H9 (cell line): ENCODE data around the gene GAREM1. TPM values are rescaled to one million over a fixed set of nuclear protein-coding genes. Genes with fewer than 3 reads are reported as not detected.

ENCODE experiments used
- DNase-seq: peaks from one replicate; pipeline ENCODE4 v3.0.0-alpha.2; 2017
- H2AFZ ChIP-seq: one replicate; pipeline ENCODE4 v1.6.1; 2013; ENCODE audit warnings: mild to moderate bottlenecking, low read length, control low read depth, moderate library complexity
- H2AK5ac ChIP-seq: 2 replicates; pipeline ENCODE4 v1.6.1; 2013; ENCODE audit warnings: low read length, control low read depth, mixed read lengths; ENCODE audit not compliant: insufficient read length
- H2BK120ac ChIP-seq: one replicate; pipeline ENCODE4 v1.6.1; 2013; ENCODE audit warnings: low read depth, mild to moderate bottlenecking, low read length, control low read depth, inconsistent platforms; ENCODE audit not compliant: poor library complexity, severe bottlenecking
- H2BK12ac ChIP-seq: 2 replicates; pipeline ENCODE4 v1.6.1; 2013; ENCODE audit warnings: low read length, control low read depth, mixed read lengths, low read depth; ENCODE audit not compliant: insufficient read length
- H2BK15ac ChIP-seq: 2 replicates; pipeline ENCODE4 v1.6.1; 2013; ENCODE audit warnings: low read depth, low read length, control low read depth
- H2BK20ac ChIP-seq: one replicate; pipeline ENCODE4 v1.6.1; 2013; ENCODE audit warnings: low read depth, mild to moderate bottlenecking, low read length, control low read depth, inconsistent platforms; ENCODE audit not compliant: poor library complexity, severe bottlenecking
- H2BK5ac ChIP-seq: 2 replicates; pipeline ENCODE4 v1.6.1; 2013; ENCODE audit warnings: low read length, control low read depth, mixed read lengths; ENCODE audit not compliant: insufficient read length
- H3K14ac ChIP-seq: 2 replicates; pipeline ENCODE4 v1.6.1; 2013; ENCODE audit warnings: low read length, control low read depth; ENCODE audit not compliant: insufficient read depth
- H3K18ac ChIP-seq: 2 replicates; pipeline ENCODE4 v1.6.1; 2013; ENCODE audit warnings: low read depth, mild to moderate bottlenecking, mixed read lengths, low read length, control low read depth; ENCODE audit not compliant: insufficient read length
- H3K23ac ChIP-seq: 2 replicates; pipeline ENCODE4 v1.6.1; 2013; ENCODE audit warnings: low read length, control low read depth, mixed read lengths, low read depth; ENCODE audit not compliant: insufficient read length
- H3K23me2 ChIP-seq: 2 replicates; pipeline ENCODE4 v1.6.1; 2013; ENCODE audit warnings: low read depth, mild to moderate bottlenecking, mixed read lengths, low read length, control low read depth; ENCODE audit not compliant: insufficient read length, poor library complexity, severe bottlenecking
- H3K27ac ChIP-seq: 2 replicates; pipeline ENCODE4 v1.5.1; 2013; ENCODE audit warnings: low read length, control low read depth, mixed read lengths, low read depth; ENCODE audit not compliant: insufficient read length
- H3K27me3 ChIP-seq: 2 replicates; pipeline ENCODE4 v1.6.1; 2013; ENCODE audit warnings: low read length, control low read depth, inconsistent platforms; ENCODE audit not compliant: insufficient read depth
- H3K4ac ChIP-seq: 2 replicates; pipeline ENCODE4 v1.6.1; 2013; ENCODE audit warnings: low read depth, mild to moderate bottlenecking, control low read depth, inconsistent platforms, low read length, moderate library complexity
- H3K4me1 ChIP-seq: 2 replicates; pipeline ENCODE4 v1.6.1; 2013; ENCODE audit warnings: low read length, control low read depth, inconsistent platforms; ENCODE audit not compliant: insufficient read depth
- H3K4me2 ChIP-seq: 2 replicates; pipeline ENCODE4 v1.6.1; 2013; ENCODE audit warnings: low read length, control low read depth, mixed read lengths; ENCODE audit not compliant: insufficient read length, insufficient read depth
- H3K56ac ChIP-seq: 2 replicates; pipeline ENCODE4 v1.6.1; 2013; ENCODE audit warnings: low read depth, mild to moderate bottlenecking, mixed read lengths, low read length, control low read depth; ENCODE audit not compliant: insufficient read length
- H3K79me1 ChIP-seq: 2 replicates; pipeline ENCODE4 v1.6.1; 2013; ENCODE audit warnings: low read depth, mild to moderate bottlenecking, moderate library complexity, low read length, control low read depth, inconsistent platforms; ENCODE audit not compliant: insufficient read depth, poor library complexity, severe bottlenecking
- H3K79me2 ChIP-seq: 2 replicates; pipeline ENCODE4 v1.6.1; 2013; ENCODE audit warnings: low read length, control low read depth, inconsistent platforms; ENCODE audit not compliant: insufficient read depth
- H3K9ac ChIP-seq: 2 replicates; pipeline ENCODE4 v1.6.1; 2013; ENCODE audit warnings: low read length, control low read depth, mixed read lengths; ENCODE audit not compliant: insufficient read length; ENCODE audit errors: extremely low read depth
- H3K9me3 ChIP-seq: one replicate; pipeline ENCODE4 v1.6.1; 2013; ENCODE audit warnings: low read depth, low read length, inconsistent platforms; ENCODE audit not compliant: control insufficient read depth
- H3T11ph ChIP-seq: one replicate; pipeline ENCODE4 v1.6.1; 2013; ENCODE audit warnings: mild to moderate bottlenecking, low read length, control low read depth, inconsistent platforms
- H4K20me1 ChIP-seq: one replicate; pipeline ENCODE4 v1.6.1; 2013; ENCODE audit not compliant: control insufficient read depth, insufficient read length, insufficient read depth
- H4K5ac ChIP-seq: 2 replicates; pipeline ENCODE4 v1.6.1; 2013; ENCODE audit warnings: low read depth, mild to moderate bottlenecking, mixed read lengths, low read length, control low read depth; ENCODE audit not compliant: insufficient read length
- H4K8ac ChIP-seq: replicated peaks from 2 replicates; pipeline ENCODE4 v1.6.1; 2013; ENCODE audit warnings: low read length, control low read depth, mixed read lengths, low read depth; ENCODE audit not compliant: insufficient read length
- H4K91ac ChIP-seq: 2 replicates; pipeline ENCODE4 v1.6.1; 2013; ENCODE audit warnings: low read depth, mild to moderate bottlenecking, moderate library complexity, mixed read lengths, low read length, control low read depth; ENCODE audit not compliant: insufficient read length
- H3K27ac Mint-ChIP-seq, 3 experiments: 2 replicates in 2 of 3; 3 replicates in 1 of 3; pipeline ENCODE4 v1.8.0; 2020 to 2021; ENCODE audit warnings: mixed read lengths in 3 of 3, mild to moderate bottlenecking in 1 of 3, moderate library complexity in 1 of 3
- H3K27me3 Mint-ChIP-seq: 2 replicates; pipeline ENCODE4 v1.8.0; 2021; ENCODE audit warnings: low read depth, mild to moderate bottlenecking, moderate library complexity, mixed read lengths
- H3K36me3 Mint-ChIP-seq, 3 experiments: 2 replicates in 2 of 3; 3 replicates in 1 of 3; pipeline ENCODE4 v1.8.0; 2020 to 2021; ENCODE audit warnings: low read depth in 3 of 3, mixed read lengths in 3 of 3; ENCODE audit not compliant: insufficient read depth in 1 of 3
- H3K4me1 Mint-ChIP-seq, 2 experiments: 2 replicates each; pipeline ENCODE4 v1.8.0; 2020; ENCODE audit warnings: mixed read lengths in 2 of 2
- H3K4me3 Mint-ChIP-seq, 2 experiments: 2 replicates in 1 of 2; 3 replicates in 1 of 2; pipeline ENCODE4 v1.8.0; 2020 to 2021; ENCODE audit warnings: mild to moderate bottlenecking in 2 of 2, mixed read lengths in 2 of 2, moderate library complexity in 1 of 2
- H3K9me3 Mint-ChIP-seq, 2 experiments: 2 replicates in 1 of 2; 3 replicates in 1 of 2; pipeline ENCODE4 v1.8.0; 2020; ENCODE audit warnings: mild to moderate bottlenecking in 2 of 2, mixed read lengths in 2 of 2, moderate library complexity in 1 of 2
- whole genome bisulfite sequencing: extraction: QIAGEN DNeasy Blood & Tissue Kit; methylation state at CpG from one replicate; pipeline ENCODE4 v1.1.7; 2013; ENCODE audit warnings: missing lambda C conversion rate, low lambda C conversion rate, mixed read lengths; ENCODE audit not compliant: insufficient read length; ENCODE audit errors: extremely low coverage; 5-methylcytosine and 5-hydroxymethylcytosine counted together
- total RNA-seq: library from RNA; stranded (reverse); gene quantifications from 2 replicates; pipeline ENCODE4 v1.2.1, GENCODE V29; 2021
- TF ChIP-seq, protein P1 (sequence below): fragments of 200-600 bp; sonication (generic); conservative IDR thresholded peaks from 3 replicates; pipeline ENCODE4 v1.8.0; 2021; ENCODE audit warnings: antibody characterized with exemption, mild to moderate bottlenecking

GAREM1 gene
- total RNA-seq, 1 experiment from 2014 or later = 4.4 TPM

DNA sequence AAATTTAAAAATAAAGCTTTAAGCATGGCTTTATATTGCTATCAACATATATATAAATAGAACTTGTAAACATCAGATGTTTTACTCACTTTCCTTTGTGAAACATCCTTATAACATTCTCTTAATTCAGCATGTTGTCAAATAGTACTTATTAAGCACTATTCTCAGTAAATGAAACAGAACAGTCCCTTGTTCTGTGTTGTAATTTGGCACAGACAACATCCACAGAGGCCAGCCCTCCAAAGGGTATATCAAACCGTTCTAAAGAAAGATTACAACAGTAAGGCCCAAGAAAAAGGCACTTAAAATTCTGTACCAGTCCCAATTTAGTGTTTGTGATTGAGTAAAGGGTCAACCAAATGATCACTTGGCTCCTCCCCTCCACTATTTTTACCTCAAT, 46.0 kb downstream of the GAREM1 start:
- H3K4me2 ChIP-seq = no peak overlapping the region
- H2BK20ac ChIP-seq = no peak overlapping the region
- Mint-ChIP-seq H3K36me3 (no peaks in the 10 kb centered on the region; a peak in 1 of 7 replicates), H3K4me1 (peaks cover 18 to 25% of the 10 kb centered on the region in 2 experiments), H3K27me3 (no peaks in the 10 kb centered on the region), H3K9me3 (no peaks in the 10 kb centered on the region), H3K4me3 (no peak overlapping the region), H3K27ac (no peak overlapping the region)
- WGBS = no CpG with 5 or more reads among the region's 1 CpG
- H3K4ac ChIP-seq = no peak overlapping the region
- DNase-seq = no peak
- no peaks in the 10 kb centered on the region for H3K79me1 ChIP-seq
- no peak overlapping the region for H3K27ac ChIP-seq
- no peak overlapping the region for H2AFZ ChIP-seq
- no peak overlapping the region for H4K91ac ChIP-seq
- H4K8ac ChIP-seq = no peak overlapping the region
- H3K79me2 ChIP-seq = no peaks in the 10 kb centered on the region
- H4K20me1 ChIP-seq = no peaks in the 10 kb centered on the region
- H3T11ph ChIP-seq = no peak overlapping the region
- H3K23ac ChIP-seq = no peak overlapping the region
- H3K56ac ChIP-seq = no peak overlapping the region
- H3K27me3 ChIP-seq = no peaks in the 10 kb centered on the region
- no peak overlapping the region for H3K9ac ChIP-seq
- H2BK15ac ChIP-seq = no peak overlapping the region
- no peaks in the 10 kb centered on the region for H3K23me2 ChIP-seq
- no peak overlapping the region for H2BK120ac ChIP-seq
- no peak overlapping the region for H2AK5ac ChIP-seq
- no peak overlapping the region for H4K5ac ChIP-seq
- TF ChIP-seq, protein P1, sequence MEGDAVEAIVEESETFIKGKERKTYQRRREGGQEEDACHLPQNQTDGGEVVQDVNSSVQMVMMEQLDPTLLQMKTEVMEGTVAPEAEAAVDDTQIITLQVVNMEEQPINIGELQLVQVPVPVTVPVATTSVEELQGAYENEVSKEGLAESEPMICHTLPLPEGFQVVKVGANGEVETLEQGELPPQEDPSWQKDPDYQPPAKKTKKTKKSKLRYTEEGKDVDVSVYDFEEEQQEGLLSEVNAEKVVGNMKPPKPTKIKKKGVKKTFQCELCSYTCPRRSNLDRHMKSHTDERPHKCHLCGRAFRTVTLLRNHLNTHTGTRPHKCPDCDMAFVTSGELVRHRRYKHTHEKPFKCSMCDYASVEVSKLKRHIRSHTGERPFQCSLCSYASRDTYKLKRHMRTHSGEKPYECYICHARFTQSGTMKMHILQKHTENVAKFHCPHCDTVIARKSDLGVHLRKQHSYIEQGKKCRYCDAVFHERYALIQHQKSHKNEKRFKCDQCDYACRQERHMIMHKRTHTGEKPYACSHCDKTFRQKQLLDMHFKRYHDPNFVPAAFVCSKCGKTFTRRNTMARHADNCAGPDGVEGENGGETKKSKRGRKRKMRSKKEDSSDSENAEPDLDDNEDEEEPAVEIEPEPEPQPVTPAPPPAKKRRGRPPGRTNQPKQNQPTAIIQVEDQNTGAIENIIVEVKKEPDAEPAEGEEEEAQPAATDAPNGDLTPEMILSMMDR = no peak
- no peaks in the 10 kb centered on the region for H3K9me3 ChIP-seq
- H3K18ac ChIP-seq = no peak overlapping the region
- H3K14ac ChIP-seq = no peak overlapping the region
- H2BK5ac ChIP-seq = no peak overlapping the region
- H3K4me1 ChIP-seq = no peaks in the 10 kb centered on the region; the same call in 1 of the 2 replicates
- no peak overlapping the region for H2BK12ac ChIP-seq
